ENCODE measurements around the gene RPTOR. TPM values are rescaled to one million over a fixed set of nuclear protein-coding genes. Genes with fewer than 3 reads are reported as not detected.

The RPTOR gene
- total RNA-seq, 6 experiments from 2014 or later = 34.4 to 39.2 (median 35.5) TPM

DNA sequence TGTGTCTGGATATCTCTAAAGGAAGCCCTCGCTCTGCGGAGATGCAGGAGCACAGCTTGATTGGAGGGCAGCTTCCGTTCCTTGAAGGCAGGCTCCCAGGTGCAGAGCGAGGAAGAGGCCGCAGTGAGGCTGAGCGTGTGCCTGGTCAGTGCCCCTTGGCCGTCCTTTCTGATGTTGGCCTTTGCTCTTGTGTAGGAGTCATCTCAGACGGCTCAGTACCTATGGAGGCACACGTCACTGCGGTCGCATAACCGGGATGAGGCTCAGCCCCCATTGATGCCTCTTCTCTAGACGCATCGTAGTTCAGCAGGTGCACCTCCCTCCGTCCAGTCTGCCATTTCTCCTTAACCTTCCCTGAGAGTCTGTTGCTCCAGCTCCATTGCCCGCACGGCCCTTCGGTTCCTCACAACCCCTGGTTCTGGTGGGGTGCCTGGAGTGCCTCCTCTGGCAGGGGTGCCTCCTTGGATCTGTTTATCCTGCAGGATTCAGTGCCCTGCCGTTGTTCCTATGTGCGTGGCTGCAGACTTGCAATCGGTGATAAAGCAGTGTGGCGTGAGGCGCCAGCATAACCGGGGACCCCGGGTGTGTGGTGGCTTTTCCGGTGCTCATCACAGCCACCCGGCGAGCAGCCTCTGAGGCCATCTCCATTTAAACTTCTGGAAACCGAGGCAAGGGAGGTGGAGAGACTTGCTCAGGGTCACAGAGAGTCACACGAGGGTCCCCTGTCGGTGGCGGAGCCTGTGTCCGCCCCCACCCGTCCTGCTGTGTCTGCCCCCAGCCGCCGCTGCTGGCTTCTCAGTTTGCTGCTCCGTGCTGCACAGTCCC, 258.2 kb downstream of the RPTOR start:
- no peak for DNase-seq
- TF ChIP-seq, protein P1, sequence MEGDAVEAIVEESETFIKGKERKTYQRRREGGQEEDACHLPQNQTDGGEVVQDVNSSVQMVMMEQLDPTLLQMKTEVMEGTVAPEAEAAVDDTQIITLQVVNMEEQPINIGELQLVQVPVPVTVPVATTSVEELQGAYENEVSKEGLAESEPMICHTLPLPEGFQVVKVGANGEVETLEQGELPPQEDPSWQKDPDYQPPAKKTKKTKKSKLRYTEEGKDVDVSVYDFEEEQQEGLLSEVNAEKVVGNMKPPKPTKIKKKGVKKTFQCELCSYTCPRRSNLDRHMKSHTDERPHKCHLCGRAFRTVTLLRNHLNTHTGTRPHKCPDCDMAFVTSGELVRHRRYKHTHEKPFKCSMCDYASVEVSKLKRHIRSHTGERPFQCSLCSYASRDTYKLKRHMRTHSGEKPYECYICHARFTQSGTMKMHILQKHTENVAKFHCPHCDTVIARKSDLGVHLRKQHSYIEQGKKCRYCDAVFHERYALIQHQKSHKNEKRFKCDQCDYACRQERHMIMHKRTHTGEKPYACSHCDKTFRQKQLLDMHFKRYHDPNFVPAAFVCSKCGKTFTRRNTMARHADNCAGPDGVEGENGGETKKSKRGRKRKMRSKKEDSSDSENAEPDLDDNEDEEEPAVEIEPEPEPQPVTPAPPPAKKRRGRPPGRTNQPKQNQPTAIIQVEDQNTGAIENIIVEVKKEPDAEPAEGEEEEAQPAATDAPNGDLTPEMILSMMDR (IDR thresholded peaks at IDR 0.05) = no peak
- Mint-ChIP-seq H3K27me3 (ENCODE audit: insufficient read depth) (peaks cover 1% of the 10 kb centered on the region; the same call in 1 of the 2 replicates), H3K4me1 (ENCODE audit: low read depth) (no peaks in the 10 kb centered on the region), H3K4me3 (no peak overlapping the region), H3K9me3 (peaks cover 18% of the 10 kb centered on the region), H3K27ac (no peak overlapping the region), H3K36me3 (ENCODE audit: low read depth) (peaks cover 30% of the 10 kb centered on the region)

DNA sequence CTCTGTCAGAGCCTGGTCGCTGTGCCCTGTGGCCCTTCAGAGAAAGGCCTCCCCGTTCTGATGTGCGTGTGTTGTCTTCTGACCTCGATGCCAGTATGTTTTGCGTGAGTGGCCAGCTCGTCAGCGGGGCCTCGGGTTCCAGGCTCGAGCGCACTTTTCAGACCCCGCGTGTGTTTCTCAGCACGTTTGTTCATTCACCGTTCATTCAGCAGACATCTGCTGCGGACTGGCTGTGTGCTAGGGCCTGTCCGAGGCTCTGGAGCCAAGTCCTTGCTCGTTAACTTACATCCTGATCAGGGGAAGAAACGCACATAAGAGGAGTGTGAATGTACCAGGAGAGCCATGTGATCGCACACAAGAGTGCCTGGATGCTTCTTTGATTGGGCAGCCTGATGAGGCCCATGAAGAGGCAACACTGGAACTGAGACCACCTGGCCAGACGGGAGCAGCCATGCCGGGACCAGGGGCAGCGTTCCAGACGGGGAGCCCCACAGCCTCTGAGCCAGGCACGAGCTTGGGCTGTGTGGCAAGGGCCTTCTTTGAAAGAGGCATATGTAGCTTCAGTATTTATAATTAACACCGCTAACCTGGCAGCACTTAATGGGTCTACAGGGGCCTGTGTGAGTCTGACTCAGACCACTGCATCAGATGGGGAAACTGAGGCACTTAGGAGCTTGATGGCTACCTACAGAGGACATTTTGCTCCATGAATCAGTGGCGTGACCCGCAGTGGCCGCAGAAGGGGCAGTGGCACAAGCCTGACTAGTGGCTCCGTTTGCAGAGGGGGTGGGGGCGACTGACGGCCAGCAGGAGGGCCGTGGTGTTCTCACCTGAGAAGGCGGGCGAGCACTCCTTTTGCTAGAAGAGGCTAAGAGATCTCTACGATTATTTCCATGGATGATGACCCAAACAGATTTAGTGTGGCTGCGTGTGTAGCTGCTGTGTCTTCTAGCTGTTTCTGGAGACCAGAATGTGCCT, 259.1 kb downstream of the RPTOR start:
- peaks cover 1% of the 10 kb centered on the region; the same call in 1 of the 2 replicates for H3K27me3 Mint-ChIP-seq (ENCODE audit: insufficient read depth)
- DNase-seq = no peak
- peaks cover 18% of the 10 kb centered on the region for H3K9me3 Mint-ChIP-seq
- H3K4me3 Mint-ChIP-seq = no peak overlapping the region
- H3K36me3 Mint-ChIP-seq (ENCODE audit: low read depth) = peaks cover 36% of the 10 kb centered on the region
- H3K4me1 Mint-ChIP-seq (ENCODE audit: low read depth) = no peaks in the 10 kb centered on the region
- no peak overlapping the region for H3K27ac Mint-ChIP-seq
- TF ChIP-seq, protein P1 (IDR thresholded peaks at IDR 0.05) = no peak

DNA sequence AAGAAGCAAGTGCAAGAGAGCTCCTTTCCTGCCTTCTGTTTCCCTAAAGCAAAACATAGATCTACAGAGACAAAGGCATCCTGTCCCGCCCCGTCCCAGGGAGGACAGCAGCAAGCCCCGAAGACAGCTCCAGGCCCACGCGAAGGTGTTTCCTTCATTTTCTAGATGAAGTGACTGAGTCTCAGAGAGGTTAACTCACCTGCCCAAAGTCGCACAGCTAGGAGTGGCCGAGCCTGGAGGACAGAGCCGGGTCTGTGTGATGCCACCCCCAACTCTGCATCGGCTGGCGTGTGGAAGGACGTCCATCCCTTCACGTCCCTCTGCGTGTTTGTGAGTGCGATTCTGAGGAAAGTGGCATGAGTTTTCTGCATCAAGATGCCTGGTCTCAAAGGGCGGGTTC, 259.8 kb downstream of the RPTOR start:
- TF ChIP-seq, protein P1 (IDR thresholded peaks at IDR 0.05) = no peak
- H3K27ac Mint-ChIP-seq = no peak overlapping the region
- H3K36me3 Mint-ChIP-seq (ENCODE audit: low read depth) = peaks cover 38% of the 10 kb centered on the region
- H3K4me1 Mint-ChIP-seq (ENCODE audit: low read depth) = no peaks in the 10 kb centered on the region
- H3K9me3 Mint-ChIP-seq = peaks cover 18% of the 10 kb centered on the region
- no peak for DNase-seq
- no peak overlapping the region for H3K4me3 Mint-ChIP-seq
- peaks cover 1% of the 10 kb centered on the region; the same call in 1 of the 2 replicates for H3K27me3 Mint-ChIP-seq (ENCODE audit: insufficient read depth)

DNA sequence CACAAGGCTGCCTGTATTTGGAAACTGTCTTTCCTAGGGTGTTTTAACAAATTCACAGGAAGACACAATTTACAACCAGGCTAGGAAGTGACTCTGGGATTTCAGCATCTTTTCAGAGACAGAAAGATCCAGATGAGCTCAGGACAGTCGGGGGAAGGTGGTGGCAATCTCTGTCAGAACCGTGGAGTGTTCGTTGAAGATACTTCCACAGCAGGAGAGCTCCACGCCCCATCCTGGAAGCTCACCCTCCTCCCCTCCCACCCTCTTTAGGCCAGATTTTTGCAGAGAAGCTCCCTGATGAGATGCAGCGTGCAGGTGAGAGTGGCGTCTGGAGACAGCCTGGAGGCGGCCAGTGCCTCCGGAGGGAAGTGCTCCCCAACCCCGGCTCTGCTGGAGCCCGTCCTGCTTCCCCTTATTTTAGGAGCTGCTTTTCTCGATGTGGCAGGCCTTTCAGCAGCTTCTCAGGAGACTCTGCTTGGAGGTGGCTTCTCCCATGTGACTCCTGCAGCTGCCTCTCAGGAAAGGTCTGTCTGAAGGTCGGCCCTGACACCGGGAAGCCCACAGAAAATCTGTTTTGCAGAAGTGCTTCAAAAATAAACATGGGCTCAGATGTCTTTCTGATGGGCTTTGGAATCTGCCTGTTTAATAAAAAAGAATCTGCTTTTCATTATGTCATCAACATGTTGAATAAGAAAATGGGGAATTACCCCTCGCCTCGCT, 260.6 kb downstream of the RPTOR start:
- Mint-ChIP-seq H3K27me3 (ENCODE audit: insufficient read depth) (peaks cover 1% of the 10 kb centered on the region; the same call in 1 of the 2 replicates), H3K4me3 (no peak overlapping the region), H3K27ac (no peak overlapping the region), H3K9me3 (peaks cover 18% of the 10 kb centered on the region), H3K4me1 (ENCODE audit: low read depth) (no peaks in the 10 kb centered on the region), H3K36me3 (ENCODE audit: low read depth) (peaks cover 40% of the 10 kb centered on the region)
- no peak for DNase-seq
- TF ChIP-seq, protein P1 (IDR thresholded peaks at IDR 0.05) = no peak

DNA sequence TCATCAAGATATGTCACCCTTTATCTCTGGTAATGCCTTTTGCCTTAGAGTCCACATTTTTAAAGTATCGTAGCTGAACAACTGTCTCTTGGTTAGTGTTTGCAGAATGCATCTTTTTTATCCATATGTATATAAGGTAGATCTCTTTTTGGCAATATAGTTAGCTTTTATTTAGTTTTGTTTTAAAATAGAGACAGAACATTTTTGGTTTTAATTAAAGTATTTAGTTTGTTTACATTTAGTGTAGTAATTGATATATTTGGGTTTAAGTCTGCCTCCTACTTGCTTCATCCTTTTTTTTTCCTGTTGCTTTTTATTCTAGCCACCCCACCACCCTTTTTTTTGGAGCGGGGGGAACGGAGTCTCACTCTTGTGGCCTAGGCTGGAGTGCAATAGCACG, 262.4 kb downstream of the RPTOR start:
- DNase-seq = no peak
- Mint-ChIP-seq H3K27ac (no peak overlapping the region), H3K27me3 (ENCODE audit: insufficient read depth) (peaks cover 1% of the 10 kb centered on the region), H3K36me3 (ENCODE audit: low read depth) (peaks cover 48% of the 10 kb centered on the region), H3K4me1 (ENCODE audit: low read depth) (no peaks in the 10 kb centered on the region), H3K4me3 (no peak overlapping the region), H3K9me3 (peaks cover 18% of the 10 kb centered on the region)
- TF ChIP-seq, protein P1 (IDR thresholded peaks at IDR 0.05) = no peak

Measured in HFFc6 (cell line).